ENCODE measurements around the gene PLEKHO2. TPM values are rescaled to one million over a fixed set of nuclear protein-coding genes. Genes with fewer than 3 reads are reported as not detected.

Gene PLEKHO2
- total and polyA plus RNA-seq, 2 experiments from 2014 or later: 9.0 to 29.4 TPM

- no peak for TF ChIP-seq EZH2phosphoT487 (IDR thresholded peaks at IDR 0.05; ENCODE audit: unreplicated experiment)
- TF ChIP-seq STAT1 (IDR thresholded peaks at IDR 0.05; ENCODE audit: unreplicated experiment): no peak
- no peak for TF ChIP-seq POLR2AphosphoS5 (IDR thresholded peaks at IDR 0.05; ENCODE audit: low read depth)
- TF ChIP-seq, protein P1, sequence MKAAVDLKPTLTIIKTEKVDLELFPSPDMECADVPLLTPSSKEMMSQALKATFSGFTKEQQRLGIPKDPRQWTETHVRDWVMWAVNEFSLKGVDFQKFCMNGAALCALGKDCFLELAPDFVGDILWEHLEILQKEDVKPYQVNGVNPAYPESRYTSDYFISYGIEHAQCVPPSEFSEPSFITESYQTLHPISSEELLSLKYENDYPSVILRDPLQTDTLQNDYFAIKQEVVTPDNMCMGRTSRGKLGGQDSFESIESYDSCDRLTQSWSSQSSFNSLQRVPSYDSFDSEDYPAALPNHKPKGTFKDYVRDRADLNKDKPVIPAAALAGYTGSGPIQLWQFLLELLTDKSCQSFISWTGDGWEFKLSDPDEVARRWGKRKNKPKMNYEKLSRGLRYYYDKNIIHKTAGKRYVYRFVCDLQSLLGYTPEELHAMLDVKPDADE (IDR thresholded peaks at IDR 0.05): no peak
- TF ChIP-seq, protein P2, sequence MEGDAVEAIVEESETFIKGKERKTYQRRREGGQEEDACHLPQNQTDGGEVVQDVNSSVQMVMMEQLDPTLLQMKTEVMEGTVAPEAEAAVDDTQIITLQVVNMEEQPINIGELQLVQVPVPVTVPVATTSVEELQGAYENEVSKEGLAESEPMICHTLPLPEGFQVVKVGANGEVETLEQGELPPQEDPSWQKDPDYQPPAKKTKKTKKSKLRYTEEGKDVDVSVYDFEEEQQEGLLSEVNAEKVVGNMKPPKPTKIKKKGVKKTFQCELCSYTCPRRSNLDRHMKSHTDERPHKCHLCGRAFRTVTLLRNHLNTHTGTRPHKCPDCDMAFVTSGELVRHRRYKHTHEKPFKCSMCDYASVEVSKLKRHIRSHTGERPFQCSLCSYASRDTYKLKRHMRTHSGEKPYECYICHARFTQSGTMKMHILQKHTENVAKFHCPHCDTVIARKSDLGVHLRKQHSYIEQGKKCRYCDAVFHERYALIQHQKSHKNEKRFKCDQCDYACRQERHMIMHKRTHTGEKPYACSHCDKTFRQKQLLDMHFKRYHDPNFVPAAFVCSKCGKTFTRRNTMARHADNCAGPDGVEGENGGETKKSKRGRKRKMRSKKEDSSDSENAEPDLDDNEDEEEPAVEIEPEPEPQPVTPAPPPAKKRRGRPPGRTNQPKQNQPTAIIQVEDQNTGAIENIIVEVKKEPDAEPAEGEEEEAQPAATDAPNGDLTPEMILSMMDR (conservative IDR thresholded peaks at IDR 0.05; ENCODE audit: low read depth in 2 of 2): no peak
- TF ChIP-seq EZH2 (IDR thresholded peaks at IDR 0.05; ENCODE audit: low read depth, unreplicated experiment): no peak
- no peak for TF ChIP-seq CREB1 (CRISPR knock-in tag; IDR thresholded peaks at IDR 0.05; ENCODE audit: low read depth)
- no peak for TF ChIP-seq ZNF114 (CRISPR knock-in tag; IDR thresholded peaks at IDR 0.05)
- TF ChIP-seq, protein P3, sequence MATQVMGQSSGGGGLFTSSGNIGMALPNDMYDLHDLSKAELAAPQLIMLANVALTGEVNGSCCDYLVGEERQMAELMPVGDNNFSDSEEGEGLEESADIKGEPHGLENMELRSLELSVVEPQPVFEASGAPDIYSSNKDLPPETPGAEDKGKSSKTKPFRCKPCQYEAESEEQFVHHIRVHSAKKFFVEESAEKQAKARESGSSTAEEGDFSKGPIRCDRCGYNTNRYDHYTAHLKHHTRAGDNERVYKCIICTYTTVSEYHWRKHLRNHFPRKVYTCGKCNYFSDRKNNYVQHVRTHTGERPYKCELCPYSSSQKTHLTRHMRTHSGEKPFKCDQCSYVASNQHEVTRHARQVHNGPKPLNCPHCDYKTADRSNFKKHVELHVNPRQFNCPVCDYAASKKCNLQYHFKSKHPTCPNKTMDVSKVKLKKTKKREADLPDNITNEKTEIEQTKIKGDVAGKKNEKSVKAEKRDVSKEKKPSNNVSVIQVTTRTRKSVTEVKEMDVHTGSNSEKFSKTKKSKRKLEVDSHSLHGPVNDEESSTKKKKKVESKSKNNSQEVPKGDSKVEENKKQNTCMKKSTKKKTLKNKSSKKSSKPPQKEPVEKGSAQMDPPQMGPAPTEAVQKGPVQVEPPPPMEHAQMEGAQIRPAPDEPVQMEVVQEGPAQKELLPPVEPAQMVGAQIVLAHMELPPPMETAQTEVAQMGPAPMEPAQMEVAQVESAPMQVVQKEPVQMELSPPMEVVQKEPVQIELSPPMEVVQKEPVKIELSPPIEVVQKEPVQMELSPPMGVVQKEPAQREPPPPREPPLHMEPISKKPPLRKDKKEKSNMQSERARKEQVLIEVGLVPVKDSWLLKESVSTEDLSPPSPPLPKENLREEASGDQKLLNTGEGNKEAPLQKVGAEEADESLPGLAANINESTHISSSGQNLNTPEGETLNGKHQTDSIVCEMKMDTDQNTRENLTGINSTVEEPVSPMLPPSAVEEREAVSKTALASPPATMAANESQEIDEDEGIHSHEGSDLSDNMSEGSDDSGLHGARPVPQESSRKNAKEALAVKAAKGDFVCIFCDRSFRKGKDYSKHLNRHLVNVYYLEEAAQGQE (IDR thresholded peaks at IDR 0.05; ENCODE audit: unreplicated experiment): no peak
Observed at GRCh38 chr15:64824929-64825430, 16.7 kb upstream of the PLEKHO2 start (continued).

GRCh38 chr15:64825431-64826294 is 16.1 kb upstream of the PLEKHO2 start, which contains the start of gene PIF1:
PIF1 (minus strand) TSS chr15:64825647; CDS start chr15:64824335, 1,312 bp downstream.
- H3K27me3 ChIP-seq (ENCODE audit: insufficient read depth): no peaks in the 10 kb centered on the region
- H3F3A ChIP-seq (replicated peaks; ENCODE audit: low read depth): peaks cover 17% of the 10 kb centered on the region
- H3K4me2 ChIP-seq: peak within 1 kb of the TSS; percentile 100
- TF ChIP-seq, protein P3 (IDR thresholded peaks at IDR 0.05; ENCODE audit: unreplicated experiment): no peak
- TF ChIP-seq CREB1 (CRISPR knock-in tag; IDR thresholded peaks at IDR 0.05; ENCODE audit: low read depth): peak; percentile 39
- peak; percentile 98 for TF ChIP-seq POLR2AphosphoS5 (IDR thresholded peaks at IDR 0.05; ENCODE audit: low read depth)
- H3K36me3 ChIP-seq (ENCODE audit: insufficient read depth): peaks cover 24% of the 10 kb centered on the region
- H3K4me3 Mint-ChIP-seq: peak within 1 kb of the TSS; percentile 95
- H3K27me3 Mint-ChIP-seq (ENCODE audit: insufficient read depth, low read depth, poor library complexity): peaks cover 13% of the 10 kb centered on the region
- H3K36me3 Mint-ChIP-seq (ENCODE audit: low read depth): peaks cover 50% of the 10 kb centered on the region
- H3K4me1 ChIP-seq (ENCODE audit: insufficient read depth): peaks cover 19% of the 10 kb centered on the region
- peak within 1 kb of the TSS; percentile 94 for H3K27ac Mint-ChIP-seq
- H4K20me1 ChIP-seq (replicated peaks; ENCODE audit: insufficient read depth): peaks cover 14% of the 10 kb centered on the region
- peaks cover 4% of the 10 kb centered on the region for H3K9me3 Mint-ChIP-seq
- H3K4me3 ChIP-seq: peak within 1 kb of the TSS; percentile 68
- peak within 1 kb of the TSS; percentile 85 for H3K27ac ChIP-seq (ENCODE audit: low read depth)
- ATAC-seq: peak; percentile 90
- H2AFZ ChIP-seq: no peak within 1 kb of the TSS
- H3K4me1 Mint-ChIP-seq: peaks cover 31% of the 10 kb centered on the region
- no peaks in the 10 kb centered on the region for H3K9me2 ChIP-seq (ENCODE audit: insufficient read depth)
- peak; percentile 100 for DNase-seq (ENCODE audit: low spot score)
- H3K79me2 ChIP-seq (replicated peaks; ENCODE audit: insufficient read depth): peaks cover 61% of the 10 kb centered on the region
